Spleen (tissue), 11 donors: ENCODE data around the gene USP21. TPM values are rescaled to one million over a fixed set of nuclear protein-coding genes. Genes with fewer than 3 reads are reported as not detected.
"Not testable (repeated sequence)": the region's sequence is repeated elsewhere in the genome, so short reads cannot be mapped to it uniquely, and the experiment has no call there.

ENCODE experiments used
- DNase-seq: peaks from one replicate; pipeline ENCODE4 v3.0.0-alpha.2; 2020
- H3K27ac ChIP-seq, 8 donors: fragments of 200-600 bp; sonication (generic) in 7 of 8; 1 replicate in 4 of 8; 2 replicates in 4 of 8; pipeline versions ENCODE4 v1.5.0 to v1.8.0; 2016 to 2021; ENCODE audit warnings: inconsistent platforms in 4 of 8, mild to moderate bottlenecking in 4 of 8, moderate library complexity in 1 of 8
- H3K27me3 ChIP-seq, 7 donors: fragments of 200-600 bp; sonication (generic) in 6 of 7; replicated peaks in 1 of 7; 1 replicate in 4 of 7; 2 replicates in 3 of 7; pipeline versions ENCODE4 v1.5.0 to v1.8.0; 2016 to 2021; ENCODE audit warnings: inconsistent platforms in 3 of 7, mild to moderate bottlenecking in 1 of 7
- H3K36me3 ChIP-seq, 6 donors: fragments of 200-600 bp; sonication (generic) in 5 of 6; 1 replicate in 4 of 6; 2 replicates in 2 of 6; pipeline versions ENCODE4 v1.5.0 to v1.8.0; 2016 to 2021; ENCODE audit warnings: inconsistent platforms in 2 of 6
- H3K4me1 ChIP-seq, 6 donors: fragments of 200-600 bp; sonication (generic) in 5 of 6; 1 replicate in 3 of 6; 2 replicates in 3 of 6; pipeline versions ENCODE4 v1.5.0 to v1.8.0; 2016 to 2021; ENCODE audit warnings: inconsistent platforms in 3 of 6
- H3K4me3 ChIP-seq, 8 donors: fragments of 200-600 bp; sonication (generic) in 7 of 8; 1 replicate in 4 of 8; 2 replicates in 4 of 8; pipeline versions ENCODE4 v1.5.0 to v1.8.0; 2016 to 2021; ENCODE audit warnings: inconsistent platforms in 4 of 8, mild to moderate bottlenecking in 4 of 8, moderate library complexity in 2 of 8
- H3K9me3 ChIP-seq, 8 donors: fragments of 200-600 bp; sonication (generic) in 7 of 8; 1 replicate in 4 of 8; 2 replicates in 4 of 8; pipeline versions ENCODE4 v1.5.0 to v1.8.0; 2016 to 2021; ENCODE audit warnings: inconsistent platforms in 4 of 8
- POLR2A ChIP-seq, 3 donors: fragments of 450-650 bp; IDR thresholded peaks; one replicate each; pipeline ENCODE4 v1.5.1; 2017; ENCODE audit warnings: antibody characterized with exemption in 3 of 3, mild to moderate bottlenecking in 1 of 3
- POLR2AphosphoS5 ChIP-seq, 3 donors: sonication (generic); formaldehyde crosslinking; IDR thresholded peaks; one replicate each; pipeline ENCODE4 v1.5.1; 2017; ENCODE audit warnings: antibody characterized with exemption in 3 of 3
- WGBS, 5 donors: extraction: QIAGEN DNeasy Blood & Tissue Kit in 3 of 5; methylation state at CpG; one replicate each; pipeline versions ENCODE4 v1.1.5 to v1.1.7; 2013 to 2018; 5-methylcytosine and 5-hydroxymethylcytosine counted together
- intact Hi-C: fragments of 100-400 bp; cut with DNase I; formaldehyde crosslinking; loops from one replicate; pipeline ENCODE4 v1.15.0; 2023; ENCODE audit warnings: low total_unique reads
- polyA plus RNA-seq, 3 donors: library from polyadenylated mRNA; stranded (reverse); fragments of 200-250 nt; gene quantifications; one replicate each; pipeline ENCODE4 v1.2.1, GENCODE V29; 2013
- total RNA-seq, 7 donors: library from RNA; depleted of rRNA in 3 of 7; stranded (reverse); fragments of >200 nt in 3 of 7; fragmentation: NEBNext Ultra II Directional in 4 of 7; extraction: Animal tissue kit (Norgen Biotek cat#: 25700) in 4 of 7; gene quantifications; one replicate each; pipeline versions ENCODE4 v1.1.0 to v1.2.1, GENCODE V29; 2016 to 2021
- TF ChIP-seq, protein P1 (sequence below), 11 experiments: fragments of 200-600 bp in 7 of 11; fragments of 450-650 bp in 4 of 11; sonication (generic) in 4 of 11; IDR thresholded peaks in 8 of 11; conservative IDR thresholded peaks in 3 of 11; 1 replicate in 7 of 11; 2 replicates in 4 of 11; pipeline versions ENCODE4 v1.4.0 to v1.8.0; 2016 to 2021; ENCODE audit warnings: antibody characterized with exemption in 11 of 11, inconsistent platforms in 4 of 11, mild to moderate bottlenecking in 1 of 11
- donor health status: healthy with polysubstance abuse.
- donor health status: DM: no; HTN: no; CAD: no; lungs with moderate emphysema.
- donor health status: DM: no; HTN: no; CAD: no.
- donor health status: Bipolar disorder and iron deficiency.
- donor health status: healthy.
- donor health status: DM: no; HTN: no; CAD: no.
- donor health status: DM: yes; HTN: yes; CAD: no.

The USP21 gene
- total and polyA plus RNA-seq, 10 donors, result 17.9 to 33.0 (median 27.0) TPM

- Histone ChIP-seq H3K27me3 (no peaks in the 10 kb centered on the region), H3K9me3 (no peaks in the 10 kb centered on the region), H3K4me1 (peaks cover 44 to 77% (median 70%) of the 10 kb centered on the region in 6 donors), H3K36me3 (peaks cover 0 to 28% (median 2%) of the 10 kb centered on the region in 6 donors), H3K27ac (no peak overlapping the region), H3K4me3 (no peak overlapping the region)
- intact Hi-C loops, result no loop called here
- no peak for TF ChIP-seq POLR2AphosphoS5 (IDR thresholded peaks at IDR 0.05)
- no peak for TF ChIP-seq POLR2A (IDR thresholded peaks at IDR 0.05)
- TF ChIP-seq, protein P1, sequence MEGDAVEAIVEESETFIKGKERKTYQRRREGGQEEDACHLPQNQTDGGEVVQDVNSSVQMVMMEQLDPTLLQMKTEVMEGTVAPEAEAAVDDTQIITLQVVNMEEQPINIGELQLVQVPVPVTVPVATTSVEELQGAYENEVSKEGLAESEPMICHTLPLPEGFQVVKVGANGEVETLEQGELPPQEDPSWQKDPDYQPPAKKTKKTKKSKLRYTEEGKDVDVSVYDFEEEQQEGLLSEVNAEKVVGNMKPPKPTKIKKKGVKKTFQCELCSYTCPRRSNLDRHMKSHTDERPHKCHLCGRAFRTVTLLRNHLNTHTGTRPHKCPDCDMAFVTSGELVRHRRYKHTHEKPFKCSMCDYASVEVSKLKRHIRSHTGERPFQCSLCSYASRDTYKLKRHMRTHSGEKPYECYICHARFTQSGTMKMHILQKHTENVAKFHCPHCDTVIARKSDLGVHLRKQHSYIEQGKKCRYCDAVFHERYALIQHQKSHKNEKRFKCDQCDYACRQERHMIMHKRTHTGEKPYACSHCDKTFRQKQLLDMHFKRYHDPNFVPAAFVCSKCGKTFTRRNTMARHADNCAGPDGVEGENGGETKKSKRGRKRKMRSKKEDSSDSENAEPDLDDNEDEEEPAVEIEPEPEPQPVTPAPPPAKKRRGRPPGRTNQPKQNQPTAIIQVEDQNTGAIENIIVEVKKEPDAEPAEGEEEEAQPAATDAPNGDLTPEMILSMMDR (IDR thresholded peaks at IDR 0.05 in 8 of 11, conservative IDR thresholded peaks at IDR 0.05 in 3 of 11), result no peak
- 34 to 56% (median 45%) methylated on average over 1 of the region's 1 CpG for WGBS, 5 donors
- no peak for DNase-seq
These were observed 45.4 kb upstream of the USP21 start for GRCh38 chr1:161113915-161114314.

DNA sequence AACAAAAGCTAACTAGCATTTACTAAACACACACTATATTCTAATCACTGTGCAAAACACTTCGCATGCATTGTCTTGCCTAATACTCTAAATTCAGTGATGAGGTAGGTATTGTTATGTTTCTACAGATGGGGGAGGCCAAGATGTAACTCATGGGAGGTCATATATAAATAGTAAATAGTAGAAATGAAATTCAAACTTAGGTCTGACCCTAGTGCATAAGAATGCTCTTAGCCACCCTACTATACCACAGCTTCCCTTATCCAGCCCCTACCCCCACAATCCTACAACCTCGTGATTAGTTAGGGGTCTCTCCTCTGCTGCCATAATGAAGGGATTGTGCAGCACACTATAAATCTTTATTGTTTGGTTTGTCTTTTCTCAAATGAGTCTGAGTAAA lies 44.7 kb upstream of the USP21 start:
- no peak for TF ChIP-seq POLR2AphosphoS5 (IDR thresholded peaks at IDR 0.05)
- intact Hi-C loops, result no loop called here
- no peak overlapping the region for H3K27ac ChIP-seq
- peaks cover 0 to 24% (median 2%) of the 10 kb centered on the region in 6 donors for H3K36me3 ChIP-seq
- 61 to 81% (median 76%) methylated on average over 2 of the region's 2 CpGs for WGBS, 5 donors
- H3K27me3 ChIP-seq, result no peaks in the 10 kb centered on the region
- H3K9me3 ChIP-seq, result no peaks in the 10 kb centered on the region
- H3K4me1 ChIP-seq, result peaks cover 50 to 84% (median 77%) of the 10 kb centered on the region in 6 donors
- no peak for DNase-seq
- no peak overlapping the region for H3K4me3 ChIP-seq

GRCh38 chr1:161115132-161115711 lies 44.1 kb upstream of the USP21 start:
- intact Hi-C loops, result no loop called here
- 83 to 94% (median 89%) methylated on average over 12 of the region's 12 CpGs for WGBS, 5 donors
- H3K4me1 ChIP-seq, result peaks cover 53 to 90% (median 83%) of the 10 kb centered on the region in 6 donors

GRCh38 chr1:161115961-161116360 lies 43.3 kb upstream of the USP21 start:
- intact Hi-C loops, result not testable (repeated sequence)
- 83 to 93% (median 89%) methylated on average over 5 to 6 of the region's 6 CpGs for WGBS, 5 donors

More at GRCh38 chr1:161115132-161115711, 44.1 kb upstream of the USP21 start:
- no peaks in the 10 kb centered on the region for H3K27me3 ChIP-seq
- H3K27ac ChIP-seq, result no peak overlapping the region
- H3K36me3 ChIP-seq, result peaks cover 0 to 24% (median 1%) of the 10 kb centered on the region in 6 donors
- TF ChIP-seq, protein P1 (IDR thresholded peaks at IDR 0.05 in 8 of 11, conservative IDR thresholded peaks at IDR 0.05 in 3 of 11), result no peak
- TF ChIP-seq POLR2AphosphoS5 (IDR thresholded peaks at IDR 0.05) (no peak), POLR2A (IDR thresholded peaks at IDR 0.05) (no peak)
- no peaks in the 10 kb centered on the region for H3K9me3 ChIP-seq
- no peak for DNase-seq
- H3K4me3 ChIP-seq, result no peak overlapping the region

GRCh38 chr1:161117759-161118581 lies 41.3 kb upstream of the USP21 start, which contains the start of the genes NIT1 and PFDN2:
TSS of gene NIT1 (plus strand) at chr1:161118105. CDS start at chr1:161118177, 72 bp downstream.
TSS of gene PFDN2 (minus strand) at chr1:161118037. CDS start at chr1:161118026, 11 bp downstream.
- TF ChIP-seq POLR2A (IDR thresholded peaks at IDR 0.05) (peak; percentile 64 to 77 (median 65)), POLR2AphosphoS5 (IDR thresholded peaks at IDR 0.05) (peak; percentile 98 to 100 (median 99))
- TF ChIP-seq, protein P1 (IDR thresholded peaks at IDR 0.05 in 8 of 11, conservative IDR thresholded peaks at IDR 0.05 in 3 of 11), result peak in 3 of 11 experiments; percentile 8 to 41 (median 16)
- intact Hi-C loops, result no loop called here

More at GRCh38 chr1:161115961-161116360, 43.3 kb upstream of the USP21 start:
- Histone ChIP-seq H3K36me3 (peaks cover 0 to 31% (median 9%) of the 10 kb centered on the region in 6 donors), H3K4me3 (peak overlapping the region in 1 of 8 donors; percentile 86), H3K4me1 (peaks cover 53 to 94% (median 90%) of the 10 kb centered on the region in 6 donors)
- H3K9me3 ChIP-seq, DNase-seq, H3K27me3 ChIP-seq, H3K27ac ChIP-seq: not testable (repeated sequence)

More at GRCh38 chr1:161117759-161118581, 41.3 kb upstream of the USP21 start, which contains the start of the genes NIT1 and PFDN2:
- peak within 1 kb of the TSS; percentile 86 to 98 (median 94) for H3K27ac ChIP-seq
- H3K36me3 ChIP-seq, result peaks cover 0 to 51% (median 28%) of the 10 kb centered on the region in 6 donors
- DNase-seq, result peak; percentile 97
- H3K4me3 ChIP-seq, result peak within 1 kb of the TSS; percentile 86 to 100 (median 98)
- no peaks in the 10 kb centered on the region for H3K9me3 ChIP-seq
- H3K4me1 ChIP-seq, result peaks cover 47 to 94% (median 88%) of the 10 kb centered on the region in 6 donors
- WGBS, 5 donors, result 0 to 1% (median 0%) methylated on average over 45 to 58 of the region's 58 CpGs
- H3K27me3 ChIP-seq, result no peaks in the 10 kb centered on the region
